Left lung (tissue), 10 donors: ENCODE results near the gene KIAA1217. TPM values are rescaled to one million over a fixed set of nuclear protein-coding genes. Genes with fewer than 3 reads are reported as not detected.
A peak's percentile ranks its signal among the peaks of the same experiment; 100 is the strongest.

Experiments
- ATAC-seq: fragments of 200-7000 bp; cut with Tn5 transposase; one replicate; pipeline ENCODE4 v1.9.1; 2020; ENCODE audit warnings: moderate library complexity
- DNase-seq, 4 donors: peaks; one replicate each; pipeline ENCODE4 v3.0.0-alpha.2; 2013 to 2020
- H3K27ac ChIP-seq, 2 donors: fragments of 200-600 bp; sonication (generic) in 1 of 2; one replicate each; pipeline versions ENCODE4 v1.5.0 to v1.8.0; 2020 to 2021
- H3K27me3 ChIP-seq, 2 donors: fragments of 200-600 bp; sonication (generic) in 1 of 2; one replicate each; pipeline versions ENCODE4 v1.5.0 to v1.8.0; 2020 to 2021
- H3K36me3 ChIP-seq, 2 donors: fragments of 200-600 bp; sonication (generic) in 1 of 2; one replicate each; pipeline versions ENCODE4 v1.5.0 to v1.8.0; 2020 to 2021
- H3K4me1 ChIP-seq, 2 donors: fragments of 200-600 bp; one replicate each; pipeline ENCODE4 v1.8.0; 2021
- H3K4me3 ChIP-seq, 2 donors: fragments of 200-600 bp; sonication (generic) in 1 of 2; one replicate each; pipeline versions ENCODE4 v1.5.0 to v1.8.0; 2020 to 2021; ENCODE audit warnings: mild to moderate bottlenecking in 1 of 2
- H3K9me3 ChIP-seq, 2 donors: fragments of 200-600 bp; sonication (generic) in 1 of 2; one replicate each; pipeline versions ENCODE4 v1.5.0 to v1.8.0; 2020 to 2021
- CTCF ChIP-seq, 2 donors: fragments of 200-600 bp; sonication (generic) in 1 of 2; IDR thresholded peaks; one replicate each; pipeline versions ENCODE4 v1.5.0 to v1.8.0; 2021; ENCODE audit warnings: antibody characterized with exemption in 2 of 2
- intact Hi-C, 2 donors: fragments of 100-400 bp; cut with DNase I; formaldehyde crosslinking; loops; one replicate each; pipeline versions ENCODE4 v1.11.2 to v1.14.2; 2022
- polyA plus RNA-seq, 6 donors: library from polyadenylated mRNA; unstranded; fragments of 120-200 nt; gene quantifications; one replicate each; pipeline ENCODE4 v1.2.1, GENCODE V29; 2013; ENCODE audit not compliant: insufficient read length in 6 of 6
- total RNA-seq, 2 donors: library from RNA; stranded (reverse); fragmentation: NEBNext Ultra II Directional; extraction: Animal tissue kit (Norgen Biotek cat#: 25700); gene quantifications; one replicate each; pipeline ENCODE4 v1.2.1, GENCODE V29; 2021
- donor health status: DM: no; HTN: yes; CAD: no.
- donor health status: DM: no; HTN: no; CAD: no.

The KIAA1217 gene
- total and polyA plus RNA-seq, 8 donors = 28.3 to 69.1 (median 60.4) TPM

- intact Hi-C loops = no loop called here
- Histone ChIP-seq H3K4me1 (no peaks in the 10 kb centered on the region), H3K9me3 (no peaks in the 10 kb centered on the region), H3K4me3 (no peak overlapping the region), H3K27ac (peak overlapping the region in 1 of 2 donors; percentile 1), H3K27me3 (no peaks in the 10 kb centered on the region), H3K36me3 (no peaks in the 10 kb centered on the region)
- TF ChIP-seq CTCF (IDR thresholded peaks at IDR 0.05) = no peak
- ATAC-seq = peak; percentile 85
- peak in 1 of 4 donors; percentile 14 for DNase-seq
These were observed 40.4 kb upstream of the KIAA1217 start for GRCh38 chr10:24168258-24169170.

GRCh38 chr10:24170199-24170598 lies 38.7 kb upstream of the KIAA1217 start:
- Histone ChIP-seq H3K4me3 (no peak overlapping the region), H3K27ac (peak overlapping the region in 1 of 2 donors; percentile 15), H3K9me3 (no peaks in the 10 kb centered on the region), H3K27me3 (no peaks in the 10 kb centered on the region), H3K4me1 (no peaks in the 10 kb centered on the region), H3K36me3 (no peaks in the 10 kb centered on the region)
- intact Hi-C loops = no loop called here
- ATAC-seq (no peak), DNase-seq (no peak)
- no peak for TF ChIP-seq CTCF (IDR thresholded peaks at IDR 0.05)

GRCh38 chr10:24172909-24173308 lies 36.0 kb upstream of the KIAA1217 start:
- DNase-seq (no peak), ATAC-seq (no peak)
- Histone ChIP-seq H3K4me1 (no peaks in the 10 kb centered on the region), H3K9me3 (peaks cover 0 to 11% of the 10 kb centered on the region in 2 donors), H3K27me3 (no peaks in the 10 kb centered on the region), H3K36me3 (no peaks in the 10 kb centered on the region), H3K27ac (no peak overlapping the region), H3K4me3 (no peak overlapping the region)
- intact Hi-C loops = no loop called here
- no peak for TF ChIP-seq CTCF (IDR thresholded peaks at IDR 0.05)

GRCh38 chr10:24174014-24174413 lies 34.9 kb upstream of the KIAA1217 start:
- intact Hi-C loops = no loop called here

More at GRCh38 chr10:24174014-24174413, 34.9 kb upstream of the KIAA1217 start:
- H3K9me3 ChIP-seq = peaks cover 0 to 22% of the 10 kb centered on the region in 2 donors
- TF ChIP-seq CTCF (IDR thresholded peaks at IDR 0.05) = no peak
- H3K36me3 ChIP-seq = no peaks in the 10 kb centered on the region
- H3K27ac ChIP-seq = no peak overlapping the region
- ATAC-seq (no peak), DNase-seq (no peak)
- no peaks in the 10 kb centered on the region for H3K27me3 ChIP-seq
- H3K4me3 ChIP-seq = no peak overlapping the region
- H3K4me1 ChIP-seq = no peaks in the 10 kb centered on the region
